Sigmoid colon (tissue), 7 donors: ENCODE data around the gene SPART. TPM values are rescaled to one million over a fixed set of nuclear protein-coding genes. Genes with fewer than 3 reads are reported as not detected.
A peak's percentile ranks its signal among the peaks of the same experiment; 100 is the strongest.

Source experiments
- DNase-seq: peaks from one replicate; pipeline ENCODE4 v3.0.0-alpha.2; 2019
- H3K27ac ChIP-seq, 4 donors: fragments of 200-600 bp; sonication (generic); one replicate each; pipeline ENCODE4 v1.5.1; 2016 to 2019; ENCODE audit warnings: mild to moderate bottlenecking in 1 of 4
- H3K27me3 ChIP-seq, 3 donors: fragments of 200-600 bp; sonication (generic); one replicate each; pipeline ENCODE4 v1.5.1; 2019; ENCODE audit warnings: mild to moderate bottlenecking in 1 of 3
- H3K36me3 ChIP-seq, 4 donors: fragments of 200-600 bp; sonication (generic); one replicate each; pipeline ENCODE4 v1.5.1; 2016 to 2019
- H3K4me1 ChIP-seq, 4 donors: fragments of 200-600 bp; sonication (generic); one replicate each; pipeline ENCODE4 v1.5.1; 2017 to 2019
- H3K4me3 ChIP-seq, 4 donors: fragments of 200-600 bp; sonication (generic); one replicate each; pipeline ENCODE4 v1.5.1; 2017 to 2019; ENCODE audit warnings: mild to moderate bottlenecking in 2 of 4, moderate library complexity in 1 of 4
- H3K9me3 ChIP-seq, 4 donors: fragments of 200-600 bp in 3 of 4; sonication (generic) in 3 of 4; one replicate each; pipeline versions ENCODE4 v1.5.1 to v1.6.1; 2013 to 2019
- CTCF ChIP-seq, 4 experiments: fragments of 450-650 bp in 3 of 4; fragments of 200-600 bp in 1 of 4; IDR thresholded peaks; one replicate each; pipeline ENCODE4 v1.5.1; 2016 to 2019; ENCODE audit warnings: antibody characterized with exemption in 4 of 4, mild to moderate bottlenecking in 3 of 4, moderate library complexity in 2 of 4
- EP300 ChIP-seq, 4 donors: sonication (generic); formaldehyde crosslinking; IDR thresholded peaks; one replicate each; pipeline ENCODE4 v1.6.1; 2017; ENCODE audit warnings: antibody characterized with exemption in 4 of 4
- POLR2A ChIP-seq, 2 donors: fragments of 450-650 bp; IDR thresholded peaks; one replicate each; pipeline ENCODE4 v1.6.1; 2016; ENCODE audit warnings: antibody characterized with exemption in 2 of 2, mild to moderate bottlenecking in 2 of 2, moderate library complexity in 2 of 2
- POLR2AphosphoS5 ChIP-seq, 4 donors: sonication (generic); formaldehyde crosslinking; IDR thresholded peaks; one replicate each; pipeline ENCODE4 v1.6.1; 2017; ENCODE audit warnings: antibody characterized with exemption in 4 of 4
- WGBS, 2 donors: extraction: QIAGEN DNeasy Blood & Tissue Kit; methylation state at CpG; one replicate each; pipeline ENCODE4 v1.1.7; 2013; 5-methylcytosine and 5-hydroxymethylcytosine counted together
- intact Hi-C: fragments of 100-400 bp; cut with DNase I; formaldehyde crosslinking; loops from one replicate; pipeline ENCODE4 v1.15.1; 2023
- polyA plus RNA-seq, 3 donors: library from polyadenylated mRNA; stranded (reverse); fragments of 200-250 nt; gene quantifications; one replicate each; pipeline ENCODE4 v1.2.3, GENCODE V29; 2013
- total RNA-seq, 4 donors: library from RNA; depleted of rRNA; stranded (reverse); fragments of >200 nt; gene quantifications; one replicate each; pipeline ENCODE4 v1.1.0, GENCODE V29; 2016
- donor health status: healthy with polysubstance abuse.
- donor health status: Bipolar disorder and iron deficiency.
- donor health status: healthy.

Gene SPART
- total and polyA plus RNA-seq, 7 donors = 4.6 to 99.9 (median 83.2) TPM

- H3K4me1 ChIP-seq = peaks cover 0 to 46% (median 34%) of the 10 kb centered on the region in 4 donors
- WGBS, 2 donors = 17 to 40% methylated on average over 14 of the region's 14 CpGs
Measured at GRCh38 chr13:36344886-36345437, 1.2 kb downstream of the SPART start.

DNA sequence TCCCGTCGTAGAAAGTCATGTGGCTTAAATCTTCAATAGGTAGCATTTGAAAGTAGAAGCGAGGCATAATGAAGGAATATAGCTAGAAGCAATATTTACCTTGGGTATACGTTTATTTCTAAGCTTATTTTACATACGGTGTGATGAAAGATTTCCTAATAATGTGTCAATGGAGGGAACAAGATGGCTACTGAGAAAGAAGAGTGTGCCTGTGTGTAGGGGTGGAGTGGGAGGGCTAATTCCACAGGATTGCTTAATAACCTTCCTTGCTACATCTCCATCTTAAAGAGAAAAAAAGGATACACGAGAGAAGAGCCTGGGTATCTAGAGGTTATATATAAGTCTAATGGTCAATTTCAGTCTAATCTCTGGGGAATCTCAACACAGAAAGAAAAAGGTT lies 2.0 kb downstream of the SPART start:
- DNase-seq = no peak
- peak overlapping the region in 2 of 4 donors; percentile 83 to 92 for H3K4me3 ChIP-seq
- WGBS, 2 donors = 72 to 82% methylated on average over 6 of the region's 6 CpGs
- TF ChIP-seq POLR2A (IDR thresholded peaks at IDR 0.05) (no peak), POLR2AphosphoS5 (IDR thresholded peaks at IDR 0.05) (peak in 1 of 4 donors; percentile 19)
- H3K27me3 ChIP-seq = no peaks in the 10 kb centered on the region
- H3K9me3 ChIP-seq = no peaks in the 10 kb centered on the region
- peaks cover 0 to 47% (median 34%) of the 10 kb centered on the region in 4 donors for H3K4me1 ChIP-seq
- H3K27ac ChIP-seq = peak overlapping the region; percentile 93 to 100 (median 99)
- no peaks in the 10 kb centered on the region for H3K36me3 ChIP-seq
- intact Hi-C loops = loop anchor here (2.0 kb wide), 1 partner anchor 47 kb away; the partner anchor contains the start of gene CCDC169

More at GRCh38 chr13:36344886-36345437, 1.2 kb downstream of the SPART start:
- H3K27ac ChIP-seq = peak overlapping the region; percentile 93 to 100 (median 99)
- intact Hi-C loops = loop anchor here (2.0 to 5.0 kb wide), 4 partner anchors 48 to 472 kb away; partner anchors contain the start of genes CCDC169 and RFXAP
- H3K36me3 ChIP-seq = no peaks in the 10 kb centered on the region
- no peaks in the 10 kb centered on the region for H3K9me3 ChIP-seq
- peak overlapping the region; percentile 70 to 92 (median 86) for H3K4me3 ChIP-seq
- no peaks in the 10 kb centered on the region for H3K27me3 ChIP-seq
- TF ChIP-seq POLR2A (IDR thresholded peaks at IDR 0.05) (no peak), POLR2AphosphoS5 (IDR thresholded peaks at IDR 0.05) (no peak), CTCF (IDR thresholded peaks at IDR 0.05) (no peak), EP300 (IDR thresholded peaks at IDR 0.05) (no peak)
- no peak for DNase-seq

GRCh38 chr13:36343766-36344165 lies 2.4 kb downstream of the SPART start:
- WGBS, 2 donors = 86 to 87% methylated on average over 3 of the region's 3 CpGs
- no peaks in the 10 kb centered on the region for H3K36me3 ChIP-seq
- peaks cover 0 to 52% (median 34%) of the 10 kb centered on the region in 4 donors for H3K4me1 ChIP-seq
- intact Hi-C loops = loop anchor here (2.0 kb wide), 1 partner anchor 47 kb away; the partner anchor contains the start of gene CCDC169
- TF ChIP-seq CTCF (IDR thresholded peaks at IDR 0.05) (no peak), EP300 (IDR thresholded peaks at IDR 0.05) (no peak), POLR2AphosphoS5 (IDR thresholded peaks at IDR 0.05) (no peak), POLR2A (IDR thresholded peaks at IDR 0.05) (no peak)
- H3K4me3 ChIP-seq = no peak overlapping the region
- H3K27ac ChIP-seq = peak overlapping the region in 3 of 4 donors; percentile 93 to 100 (median 100)
- no peak for DNase-seq
- H3K9me3 ChIP-seq = no peaks in the 10 kb centered on the region
- no peaks in the 10 kb centered on the region for H3K27me3 ChIP-seq

GRCh38 chr13:36342715-36343114 lies 3.5 kb downstream of the SPART start:
- WGBS, 2 donors = 77 to 85% methylated on average over 2 of the region's 2 CpGs

More at GRCh38 chr13:36342715-36343114, 3.5 kb downstream of the SPART start:
- no peaks in the 10 kb centered on the region for H3K36me3 ChIP-seq
- H3K27me3 ChIP-seq = no peaks in the 10 kb centered on the region
- DNase-seq = no peak
- peaks cover 0 to 59% (median 34%) of the 10 kb centered on the region in 4 donors for H3K4me1 ChIP-seq
- TF ChIP-seq POLR2A (IDR thresholded peaks at IDR 0.05) (no peak), EP300 (IDR thresholded peaks at IDR 0.05) (no peak), CTCF (IDR thresholded peaks at IDR 0.05) (no peak), POLR2AphosphoS5 (IDR thresholded peaks at IDR 0.05) (no peak)
- no peak overlapping the region for H3K4me3 ChIP-seq
- intact Hi-C loops = no loop called here
- no peaks in the 10 kb centered on the region for H3K9me3 ChIP-seq
- H3K27ac ChIP-seq = no peak overlapping the region
